Measurements from ENCODE around the gene DIRAS2.

GRCh38 chr9:90607701-90608516, 34.7 kb downstream of the DIRAS2 start:
- TF ChIP-seq CTCF (IDR thresholded peaks at IDR 0.05) (no peak), POLR2A (IDR thresholded peaks at IDR 0.05) (no peak)
